ENCODE measurements around the gene TGM4. TPM values are rescaled to one million over a fixed set of nuclear protein-coding genes. Genes with fewer than 3 reads are reported as not detected.

Gene TGM4
- polyA plus RNA-seq, 2 donors, result not detected

DNA sequence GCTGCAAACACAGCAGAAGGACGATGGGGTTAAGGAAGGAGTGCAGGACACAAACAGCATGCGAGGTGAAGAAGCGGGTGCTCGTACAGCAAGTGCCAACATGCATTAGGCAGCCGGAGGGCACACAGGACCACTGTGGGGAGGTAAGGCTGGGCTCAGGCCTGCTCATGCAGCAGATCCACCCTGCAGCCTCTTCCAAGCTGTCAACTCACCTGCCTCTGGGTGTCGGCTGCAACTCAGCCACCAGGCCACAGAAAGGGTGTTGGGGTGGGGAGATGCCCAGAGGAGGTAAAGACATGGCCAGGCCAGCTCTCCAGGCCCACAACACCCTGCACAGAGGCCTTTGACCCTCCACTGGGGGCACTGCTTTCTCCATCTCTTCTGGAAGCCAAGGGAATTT is 44.2 kb downstream of the TGM4 start:
- whole genome bisulfite sequencing, 2 donors, result 71 to 80% methylated on average over 6 of the region's 6 CpGs
- Histone ChIP-seq H3K27me3 (ENCODE audit: control insufficient read depth in 1 of 2, insufficient read depth in 2 of 2, low read length in 2 of 2) (no peaks in the 10 kb centered on the region), H3K4me1 (ENCODE audit: control insufficient read depth in 2 of 2, insufficient read depth in 2 of 2, low read length in 1 of 2) (no peaks in the 10 kb centered on the region), H3K4me3 (ENCODE audit: low read depth in 1 of 2, low read length in 2 of 2) (no peak overlapping the region), H3K27ac (ENCODE audit: low read depth in 2 of 2, low read length in 1 of 2) (no peak overlapping the region), H3K36me3 (ENCODE audit: control insufficient read depth in 2 of 2, insufficient read depth in 2 of 2, low read length in 1 of 2) (peaks cover 0 to 20% of the 10 kb centered on the region in 2 donors), H3K9me3 (ENCODE audit: control insufficient read depth in 2 of 2, insufficient read depth in 1 of 2, low read depth in 1 of 2, low read length in 1 of 2) (no peaks in the 10 kb centered on the region)

DNA sequence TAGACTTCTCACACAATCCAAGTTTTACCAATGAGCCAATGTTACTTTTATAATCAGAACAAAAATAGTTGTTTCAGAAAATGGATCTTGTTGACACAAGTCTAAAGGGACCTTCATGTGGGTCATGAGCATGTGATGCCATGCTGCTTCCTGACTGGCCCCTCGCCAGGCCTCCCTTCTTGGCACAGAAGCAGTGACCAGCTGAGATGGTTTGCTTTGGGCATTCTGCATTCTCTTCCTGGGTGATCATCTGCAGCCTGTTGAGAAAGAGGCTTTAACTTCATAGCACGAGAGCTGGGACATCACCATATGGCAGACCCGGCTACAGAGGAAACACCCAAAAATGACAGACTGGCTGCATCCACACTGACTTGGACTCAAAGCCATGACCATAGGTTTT is 45.7 kb downstream of the TGM4 start:
- Histone ChIP-seq H3K9me3 (ENCODE audit: control insufficient read depth in 2 of 2, insufficient read depth in 1 of 2, low read depth in 1 of 2, low read length in 1 of 2) (no peaks in the 10 kb centered on the region), H3K36me3 (ENCODE audit: control insufficient read depth in 2 of 2, insufficient read depth in 2 of 2, low read length in 1 of 2) (peaks cover 0 to 20% of the 10 kb centered on the region in 2 donors), H3K27ac (ENCODE audit: low read depth in 2 of 2, low read length in 1 of 2) (no peak overlapping the region), H3K4me1 (ENCODE audit: control insufficient read depth in 2 of 2, insufficient read depth in 2 of 2, low read length in 1 of 2) (no peaks in the 10 kb centered on the region), H3K27me3 (ENCODE audit: control insufficient read depth in 1 of 2, insufficient read depth in 2 of 2, low read length in 2 of 2) (no peaks in the 10 kb centered on the region), H3K4me3 (ENCODE audit: low read depth in 1 of 2, low read length in 2 of 2) (no peak overlapping the region)
- 87 to 93% methylated on average over 3 of the region's 3 CpGs for WGBS, 2 donors

DNA sequence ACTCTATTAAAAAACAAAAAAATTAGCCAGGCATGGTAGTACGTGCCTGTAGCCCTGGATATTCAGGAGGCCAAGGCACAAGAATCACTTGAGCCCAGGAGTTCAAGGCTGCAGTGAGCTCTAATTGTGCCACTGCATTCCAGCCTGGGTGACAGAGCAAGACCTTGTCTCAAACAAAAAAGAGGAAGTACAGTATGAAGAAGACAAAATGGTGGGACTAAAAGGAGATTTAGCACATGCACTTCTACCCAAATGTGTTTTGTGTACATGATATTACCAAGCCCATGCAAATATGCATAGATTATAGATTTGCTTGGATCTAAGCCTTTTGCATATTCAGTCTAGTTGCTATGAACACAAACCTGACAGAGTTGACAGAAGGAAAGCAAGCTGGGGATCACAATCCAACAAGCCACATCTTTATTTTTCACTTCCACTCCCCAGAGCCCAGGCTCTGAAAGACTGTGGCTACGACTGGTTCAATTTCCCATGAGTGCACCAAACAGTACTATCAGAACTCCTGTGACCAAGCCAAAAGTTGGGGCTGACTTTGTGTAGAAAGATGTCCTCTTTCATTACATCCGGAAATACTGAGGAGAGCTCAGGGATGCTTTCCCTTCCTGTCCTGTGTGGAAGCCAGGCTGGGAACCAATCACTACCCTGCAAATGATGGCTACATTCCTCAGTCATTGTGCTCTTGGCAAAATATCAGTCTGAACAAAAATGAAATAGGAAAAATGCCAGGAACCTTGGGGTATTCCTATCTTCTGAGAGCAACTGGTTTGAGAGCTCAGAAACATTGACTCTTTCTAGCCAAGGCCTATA is 49.4 kb downstream of the TGM4 start:
- H3K36me3 ChIP-seq (ENCODE audit: control insufficient read depth in 2 of 2, insufficient read depth in 2 of 2, low read length in 1 of 2), result peaks cover 4 to 25% of the 10 kb centered on the region in 2 donors
- H3K4me3 ChIP-seq (ENCODE audit: low read depth in 1 of 2, low read length in 2 of 2), result no peak overlapping the region
- 78 to 80% methylated on average over 3 of the region's 3 CpGs for WGBS, 2 donors
- H3K4me1 ChIP-seq (ENCODE audit: control insufficient read depth in 2 of 2, insufficient read depth in 2 of 2, low read length in 1 of 2), result no peaks in the 10 kb centered on the region
- H3K27me3 ChIP-seq (ENCODE audit: control insufficient read depth in 1 of 2, insufficient read depth in 2 of 2, low read length in 2 of 2), result no peaks in the 10 kb centered on the region
- H3K27ac ChIP-seq (ENCODE audit: low read depth in 2 of 2, low read length in 1 of 2), result no peak overlapping the region
- no peaks in the 10 kb centered on the region for H3K9me3 ChIP-seq (ENCODE audit: control insufficient read depth in 2 of 2, insufficient read depth in 1 of 2, low read depth in 1 of 2, low read length in 1 of 2)

DNA sequence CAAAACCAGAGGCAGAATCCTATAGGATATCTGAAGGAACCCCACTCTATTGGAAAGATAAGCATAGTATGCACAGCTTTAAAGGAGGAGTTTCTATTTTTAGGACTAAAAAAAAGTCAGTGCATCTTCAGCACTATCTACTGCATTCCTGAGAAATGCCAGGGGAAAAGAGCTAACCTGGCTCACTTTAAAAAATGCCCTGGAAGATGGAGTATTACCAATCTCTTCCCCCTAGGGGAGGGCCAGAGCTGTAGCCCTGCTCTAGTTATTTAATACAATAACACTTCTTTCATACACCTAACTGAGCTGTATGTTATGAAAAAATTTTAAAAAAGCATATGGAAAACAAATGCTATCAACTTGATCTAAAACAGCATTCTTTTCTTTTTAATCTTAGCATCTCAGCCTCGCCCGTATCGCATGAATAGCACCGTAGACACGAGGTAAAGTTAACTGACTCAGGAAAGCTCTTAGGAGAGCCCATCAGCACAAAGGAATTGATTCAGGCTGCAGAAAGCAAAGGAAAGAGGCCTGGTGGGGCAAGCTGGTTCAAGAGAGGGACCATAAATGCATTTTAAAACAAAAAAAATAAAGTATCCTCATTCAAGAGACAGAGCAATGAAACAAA is 50.2 kb downstream of the TGM4 start:
- no peak overlapping the region for H3K27ac ChIP-seq (ENCODE audit: low read depth in 2 of 2, low read length in 1 of 2)
- no peaks in the 10 kb centered on the region for H3K4me1 ChIP-seq (ENCODE audit: control insufficient read depth in 2 of 2, insufficient read depth in 2 of 2, low read length in 1 of 2)
- H3K4me3 ChIP-seq (ENCODE audit: low read depth in 1 of 2, low read length in 2 of 2), result no peak overlapping the region
- H3K36me3 ChIP-seq (ENCODE audit: control insufficient read depth in 2 of 2, insufficient read depth in 2 of 2, low read length in 1 of 2), result peaks cover 4 to 32% of the 10 kb centered on the region in 2 donors
- 78 to 79% methylated on average over 5 of the region's 5 CpGs for WGBS, 2 donors
- H3K9me3 ChIP-seq (ENCODE audit: control insufficient read depth in 2 of 2, insufficient read depth in 1 of 2, low read depth in 1 of 2, low read length in 1 of 2), result no peaks in the 10 kb centered on the region
- no peaks in the 10 kb centered on the region for H3K27me3 ChIP-seq (ENCODE audit: control insufficient read depth in 1 of 2, insufficient read depth in 2 of 2, low read length in 2 of 2)

DNA sequence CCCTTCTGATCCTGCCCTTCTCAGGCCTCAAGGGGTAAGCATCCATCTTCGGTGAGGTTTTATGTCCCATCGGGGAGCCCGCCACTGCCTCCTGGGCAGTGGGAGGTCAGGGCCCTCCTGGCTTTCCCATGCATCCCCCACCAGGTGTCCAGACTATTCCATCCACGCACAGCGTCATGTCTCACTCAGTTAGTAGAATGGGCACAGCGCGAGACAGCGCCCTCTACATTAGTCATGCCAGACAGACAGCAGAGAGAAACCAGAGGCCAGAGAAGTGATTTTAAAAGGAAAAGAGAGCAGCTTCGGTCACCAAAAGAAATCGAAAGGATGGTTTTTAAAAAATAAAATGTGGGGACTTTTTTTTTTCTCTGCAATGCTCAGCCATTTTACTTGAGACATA is 51.8 kb downstream of the TGM4 start:
- 91 to 93% methylated on average over 10 of the region's 10 CpGs for WGBS, 2 donors
- Histone ChIP-seq H3K4me3 (ENCODE audit: low read depth in 1 of 2, low read length in 2 of 2) (no peak overlapping the region), H3K4me1 (ENCODE audit: control insufficient read depth in 2 of 2, insufficient read depth in 2 of 2, low read length in 1 of 2) (peaks cover 0 to 1% of the 10 kb centered on the region in 2 donors), H3K27me3 (ENCODE audit: control insufficient read depth in 1 of 2, insufficient read depth in 2 of 2, low read length in 2 of 2) (no peaks in the 10 kb centered on the region), H3K36me3 (ENCODE audit: control insufficient read depth in 2 of 2, insufficient read depth in 2 of 2, low read length in 1 of 2) (peaks cover 4 to 44% of the 10 kb centered on the region in 2 donors), H3K27ac (ENCODE audit: low read depth in 2 of 2, low read length in 1 of 2) (no peak overlapping the region), H3K9me3 (ENCODE audit: control insufficient read depth in 2 of 2, insufficient read depth in 1 of 2, low read depth in 1 of 2, low read length in 1 of 2) (no peaks in the 10 kb centered on the region)

- Histone ChIP-seq H3K27ac (ENCODE audit: low read depth in 2 of 2, low read length in 1 of 2) (no peak overlapping the region), H3K9me3 (ENCODE audit: control insufficient read depth in 2 of 2, insufficient read depth in 1 of 2, low read depth in 1 of 2, low read length in 1 of 2) (no peaks in the 10 kb centered on the region), H3K27me3 (ENCODE audit: control insufficient read depth in 1 of 2, insufficient read depth in 2 of 2, low read length in 2 of 2) (no peaks in the 10 kb centered on the region), H3K36me3 (ENCODE audit: control insufficient read depth in 2 of 2, insufficient read depth in 2 of 2, low read length in 1 of 2) (peaks cover 4 to 48% of the 10 kb centered on the region in 2 donors), H3K4me1 (ENCODE audit: control insufficient read depth in 2 of 2, insufficient read depth in 2 of 2, low read length in 1 of 2) (peaks cover 0 to 2% of the 10 kb centered on the region in 2 donors), H3K4me3 (ENCODE audit: low read depth in 1 of 2, low read length in 2 of 2) (no peak overlapping the region)
- WGBS, 2 donors, result 93 to 95% methylated on average over 7 of the region's 7 CpGs
Observed at GRCh38 chr3:44926921-44927320, 52.5 kb downstream of the TGM4 start.

DNA sequence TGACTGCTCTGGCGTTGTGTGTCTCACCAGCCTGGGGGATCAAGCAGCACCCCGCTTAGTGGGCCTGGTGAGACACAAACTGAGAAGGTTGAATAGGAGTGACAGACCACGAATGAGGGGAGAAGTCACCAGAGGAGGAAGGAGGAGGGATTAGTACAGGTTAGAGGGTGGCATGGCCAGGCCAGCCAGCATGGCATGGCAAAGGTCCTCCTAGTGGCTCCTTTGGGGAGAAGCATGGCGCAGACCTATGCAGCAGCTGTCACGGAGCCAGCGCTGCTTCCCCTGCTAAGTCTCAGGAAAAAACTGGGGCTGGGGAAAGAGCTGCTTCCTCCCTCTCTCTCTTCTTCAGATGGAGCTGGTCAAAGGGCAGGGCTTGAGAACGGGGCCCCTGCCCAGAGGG is 53.0 kb downstream of the TGM4 start:
- H3K27ac ChIP-seq (ENCODE audit: low read depth in 2 of 2, low read length in 1 of 2), result no peak overlapping the region

GRCh38 chr3:44929782-44930181 is 55.4 kb downstream of the TGM4 start:
- H3K36me3 ChIP-seq (ENCODE audit: control insufficient read depth in 2 of 2, insufficient read depth in 2 of 2, low read length in 1 of 2), result peaks cover 4 to 58% of the 10 kb centered on the region in 2 donors
- H3K4me3 ChIP-seq (ENCODE audit: low read depth in 1 of 2, low read length in 2 of 2), result no peak overlapping the region
- no peaks in the 10 kb centered on the region for H3K27me3 ChIP-seq (ENCODE audit: control insufficient read depth in 1 of 2, insufficient read depth in 2 of 2, low read length in 2 of 2)
- H3K4me1 ChIP-seq (ENCODE audit: control insufficient read depth in 2 of 2, insufficient read depth in 2 of 2, low read length in 1 of 2), result peaks cover 0 to 2% of the 10 kb centered on the region in 2 donors
- H3K9me3 ChIP-seq (ENCODE audit: control insufficient read depth in 2 of 2, insufficient read depth in 1 of 2, low read depth in 1 of 2, low read length in 1 of 2), result no peaks in the 10 kb centered on the region
- H3K27ac ChIP-seq (ENCODE audit: low read depth in 2 of 2, low read length in 1 of 2), result no peak overlapping the region
- 91 to 92% methylated on average over 5 of the region's 5 CpGs for WGBS, 2 donors

More for the DNA sequence above, 53.0 kb downstream of the TGM4 start:
- no peaks in the 10 kb centered on the region for H3K9me3 ChIP-seq (ENCODE audit: control insufficient read depth in 2 of 2, insufficient read depth in 1 of 2, low read depth in 1 of 2, low read length in 1 of 2)
- H3K4me1 ChIP-seq (ENCODE audit: control insufficient read depth in 2 of 2, insufficient read depth in 2 of 2, low read length in 1 of 2), result peaks cover 0 to 2% of the 10 kb centered on the region in 2 donors
- peaks cover 4 to 47% of the 10 kb centered on the region in 2 donors for H3K36me3 ChIP-seq (ENCODE audit: control insufficient read depth in 2 of 2, insufficient read depth in 2 of 2, low read length in 1 of 2)
- no peak overlapping the region for H3K4me3 ChIP-seq (ENCODE audit: low read depth in 1 of 2, low read length in 2 of 2)
- 95 to 99% methylated on average over 7 of the region's 7 CpGs for WGBS, 2 donors
- H3K27me3 ChIP-seq (ENCODE audit: control insufficient read depth in 1 of 2, insufficient read depth in 2 of 2, low read length in 2 of 2), result no peaks in the 10 kb centered on the region

GRCh38 chr3:44930911-44931310 is 56.5 kb downstream of the TGM4 start:
- Histone ChIP-seq H3K27me3 (ENCODE audit: control insufficient read depth in 1 of 2, insufficient read depth in 2 of 2, low read length in 2 of 2) (no peaks in the 10 kb centered on the region), H3K9me3 (ENCODE audit: control insufficient read depth in 2 of 2, insufficient read depth in 1 of 2, low read depth in 1 of 2, low read length in 1 of 2) (no peaks in the 10 kb centered on the region), H3K36me3 (ENCODE audit: control insufficient read depth in 2 of 2, insufficient read depth in 2 of 2, low read length in 1 of 2) (peaks cover 4 to 58% of the 10 kb centered on the region in 2 donors), H3K4me3 (ENCODE audit: low read depth in 1 of 2, low read length in 2 of 2) (no peak overlapping the region), H3K4me1 (ENCODE audit: control insufficient read depth in 2 of 2, insufficient read depth in 2 of 2, low read length in 1 of 2) (peaks cover 0 to 2% of the 10 kb centered on the region in 2 donors), H3K27ac (ENCODE audit: low read depth in 2 of 2, low read length in 1 of 2) (no peak overlapping the region)
- 95 to 96% methylated on average over 2 of the region's 2 CpGs for WGBS, 2 donors

Measured in esophagus (tissue), 2 donors.